Activated B cell treated with CpG ODN at 0.5 μM for 24 hours (primary cell): Measurements from ENCODE around the gene EGFL7. TPM values are rescaled to one million over a fixed set of nuclear protein-coding genes. Genes with fewer than 3 reads are reported as not detected.

Source experiments
- ATAC-seq: fragments of 200-7000 bp; cut with Tn5 transposase; one replicate; pipeline ENCODE4 v1.10.0; 2021; ENCODE audit warnings: low read depth, mild to moderate bottlenecking, moderate library complexity
- CTCF ChIA-PET: fragments of 350-600 bp; sonication (Branson Sonifier 250); formaldehyde crosslinking; loops from one replicate; lab custom pipeline; 2021; ENCODE audit warnings: antibody characterized with exemption; lab: Charles Lee
- POLR2A ChIA-PET: fragments of 350-600 bp; sonication (Branson Sonifier 250); formaldehyde crosslinking; loops from one replicate; lab custom pipeline; 2021; ENCODE audit warnings: antibody characterized with exemption; lab: Charles Lee
- DNase-seq: peaks from one replicate; pipeline ENCODE4 v3.0.0; 2022
- H3K27ac Mint-ChIP-seq: one replicate; pipeline ENCODE4 v1.8.0; 2020; ENCODE audit warnings: mixed read lengths
- H3K27me3 Mint-ChIP-seq: one replicate; pipeline ENCODE4 v1.8.0; 2021; ENCODE audit warnings: mixed read lengths
- H3K36me3 Mint-ChIP-seq: one replicate; pipeline ENCODE4 v1.8.0; 2021; ENCODE audit warnings: low read depth, mixed read lengths
- H3K4me1 Mint-ChIP-seq: one replicate; pipeline ENCODE4 v1.8.0; 2021; ENCODE audit warnings: mixed read lengths
- H3K4me3 Mint-ChIP-seq: one replicate; pipeline ENCODE4 v1.8.0; 2020; ENCODE audit warnings: mild to moderate bottlenecking, mixed read lengths
- H3K9me3 Mint-ChIP-seq: one replicate; pipeline ENCODE4 v1.8.0; 2020; ENCODE audit warnings: mixed read lengths
- intact Hi-C: fragments of 100-400 bp; cut with micrococcal nuclease; formaldehyde crosslinking; loops from one replicate; pipeline ENCODE4 v1.15.1; 2024
- total RNA-seq: library from RNA; stranded (reverse); gene quantifications from 2 replicates; pipeline ENCODE4 v1.2.3, GENCODE V29; 2022
- TF ChIP-seq, protein P1 (sequence below): fragments of 200-600 bp; IDR thresholded peaks from one replicate; pipeline ENCODE4 v1.8.0; 2022; ENCODE audit warnings: antibody characterized with exemption, mild to moderate bottlenecking

Gene EGFL7
- total RNA-seq, 1 donor from 2014 or later = not detected

DNA sequence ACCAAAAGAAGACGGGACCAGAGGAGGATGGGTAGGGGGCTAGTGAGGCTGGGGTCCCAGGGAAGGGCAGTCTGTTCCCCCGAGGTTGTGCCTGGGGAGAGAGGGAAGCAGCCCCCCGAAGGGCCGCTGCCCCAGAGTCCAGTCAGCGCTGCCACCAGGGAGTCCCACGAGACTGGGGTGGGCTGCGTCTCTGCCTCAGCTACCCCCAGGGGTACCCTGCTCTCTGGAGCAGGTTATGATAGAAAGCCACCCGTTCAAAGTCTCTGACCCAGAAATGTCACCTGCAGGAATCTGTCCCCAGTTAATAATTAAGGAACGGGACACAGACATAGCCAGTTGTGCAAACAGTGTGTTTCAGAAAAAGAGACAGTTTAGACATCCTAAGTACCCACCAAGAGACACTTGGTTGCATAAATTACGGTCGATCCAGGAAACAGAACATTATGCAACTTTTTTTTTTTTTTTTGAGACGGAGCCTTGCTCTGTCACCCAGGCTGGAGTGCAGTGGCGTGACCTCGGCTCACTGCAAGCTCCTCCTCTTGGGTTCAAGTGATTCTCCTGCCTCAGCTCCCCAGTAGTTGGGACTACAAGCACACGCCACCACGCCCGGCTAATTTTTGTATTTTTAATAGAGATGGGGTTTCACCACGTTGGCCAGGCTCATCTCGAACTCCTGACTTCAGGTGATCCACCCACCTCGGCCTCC lies 35.3 kb downstream of the EGFL7 start:
- no peak overlapping the region for H3K4me3 Mint-ChIP-seq
- POLR2A ChIA-PET = interaction anchor here (1.0 to 1.5 kb wide), 2 partner anchors 29 to 30 kb away, joined by 3 to 4 read pairs; no protein-coding TSS in a partner anchor
- DNase-seq (no peak), ATAC-seq (no peak)
- intact Hi-C loops = no loop called here
- no peaks in the 10 kb centered on the region for H3K36me3 Mint-ChIP-seq
- no peak overlapping the region for H3K27ac Mint-ChIP-seq
- H3K4me1 Mint-ChIP-seq = peaks cover 42% of the 10 kb centered on the region
- CTCF ChIA-PET = no interaction called here
- TF ChIP-seq, protein P1, sequence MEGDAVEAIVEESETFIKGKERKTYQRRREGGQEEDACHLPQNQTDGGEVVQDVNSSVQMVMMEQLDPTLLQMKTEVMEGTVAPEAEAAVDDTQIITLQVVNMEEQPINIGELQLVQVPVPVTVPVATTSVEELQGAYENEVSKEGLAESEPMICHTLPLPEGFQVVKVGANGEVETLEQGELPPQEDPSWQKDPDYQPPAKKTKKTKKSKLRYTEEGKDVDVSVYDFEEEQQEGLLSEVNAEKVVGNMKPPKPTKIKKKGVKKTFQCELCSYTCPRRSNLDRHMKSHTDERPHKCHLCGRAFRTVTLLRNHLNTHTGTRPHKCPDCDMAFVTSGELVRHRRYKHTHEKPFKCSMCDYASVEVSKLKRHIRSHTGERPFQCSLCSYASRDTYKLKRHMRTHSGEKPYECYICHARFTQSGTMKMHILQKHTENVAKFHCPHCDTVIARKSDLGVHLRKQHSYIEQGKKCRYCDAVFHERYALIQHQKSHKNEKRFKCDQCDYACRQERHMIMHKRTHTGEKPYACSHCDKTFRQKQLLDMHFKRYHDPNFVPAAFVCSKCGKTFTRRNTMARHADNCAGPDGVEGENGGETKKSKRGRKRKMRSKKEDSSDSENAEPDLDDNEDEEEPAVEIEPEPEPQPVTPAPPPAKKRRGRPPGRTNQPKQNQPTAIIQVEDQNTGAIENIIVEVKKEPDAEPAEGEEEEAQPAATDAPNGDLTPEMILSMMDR = no peak
- peaks cover 21% of the 10 kb centered on the region for H3K27me3 Mint-ChIP-seq
- H3K9me3 Mint-ChIP-seq = no peaks in the 10 kb centered on the region

DNA sequence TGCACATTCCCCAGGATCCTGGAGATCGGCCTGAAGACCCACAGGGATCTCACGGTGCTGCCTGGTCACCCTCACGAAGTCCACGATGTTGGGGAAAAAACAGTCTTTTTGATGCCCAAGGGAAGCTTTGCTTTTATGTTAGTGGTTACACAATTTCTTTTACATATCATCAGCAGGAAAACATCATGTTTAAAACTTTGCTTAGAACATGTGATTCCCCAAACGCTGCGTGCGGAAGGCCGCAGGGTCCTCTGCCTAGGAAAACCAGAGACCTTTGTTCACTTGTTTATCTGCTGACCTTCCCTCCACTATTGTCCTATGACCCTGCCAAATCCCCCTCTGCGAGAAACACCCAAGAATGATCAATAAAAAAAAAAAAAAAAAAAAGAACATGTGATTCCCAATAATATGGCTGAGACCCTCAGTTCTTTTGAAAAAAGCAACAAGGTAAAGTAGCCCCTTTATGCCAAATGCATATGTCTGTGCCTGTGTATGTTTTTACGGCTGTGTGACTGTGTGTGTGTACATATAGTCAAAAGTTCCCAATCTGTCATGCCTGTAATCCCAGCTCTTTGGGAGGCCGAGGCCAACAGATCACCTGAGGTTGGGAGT lies 36.0 kb downstream of the EGFL7 start:
- ChIA-PET CTCF (no interaction called here), POLR2A (interaction anchor here (0.9 to 1.5 kb wide), 2 partner anchors 28 to 30 kb away, joined by 3 to 4 read pairs; no protein-coding TSS in a partner anchor)
- H3K9me3 Mint-ChIP-seq = no peaks in the 10 kb centered on the region
- peaks cover 18% of the 10 kb centered on the region for H3K27me3 Mint-ChIP-seq
- TF ChIP-seq, protein P1 = no peak
- no peak for ATAC-seq
- H3K4me1 Mint-ChIP-seq = peaks cover 47% of the 10 kb centered on the region
- H3K36me3 Mint-ChIP-seq = no peaks in the 10 kb centered on the region
- no peak for DNase-seq
- intact Hi-C loops = no loop called here
- no peak overlapping the region for H3K4me3 Mint-ChIP-seq
- H3K27ac Mint-ChIP-seq = no peak overlapping the region

DNA sequence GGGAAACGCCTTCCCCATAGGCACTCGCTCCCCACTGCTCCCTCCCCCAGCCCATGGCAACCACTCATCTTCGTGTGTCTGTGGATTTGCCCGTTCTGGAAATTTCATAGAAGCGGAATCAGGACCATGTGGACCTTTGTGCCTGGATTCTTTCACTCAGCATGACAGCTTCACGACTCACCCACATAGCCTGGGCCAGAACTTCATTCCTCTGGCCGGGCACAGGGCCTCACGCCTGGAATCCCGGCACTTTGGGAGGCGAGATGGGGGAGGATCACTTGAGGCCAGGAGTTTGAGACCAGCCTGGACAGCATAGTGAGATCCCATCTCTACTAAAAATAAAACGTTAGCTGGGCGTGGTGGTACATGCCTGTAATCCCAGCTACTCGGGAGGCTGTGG lies 37.6 kb downstream of the EGFL7 start:
- Mint-ChIP-seq H3K27me3 (peaks cover 16% of the 10 kb centered on the region), H3K4me1 (peaks cover 49% of the 10 kb centered on the region), H3K36me3 (no peaks in the 10 kb centered on the region), H3K4me3 (peak overlapping the region; percentile 78), H3K27ac (no peak overlapping the region), H3K9me3 (no peaks in the 10 kb centered on the region)
- CTCF ChIA-PET = no interaction called here
- POLR2A ChIA-PET = interaction anchor here (0.8 to 4.2 kb wide), 8 partner anchors 13 to 161 kb away, joined by 3 to 52 read pairs (median 4); partner anchors contain the start of gene AGPAT2
- DNase-seq (no peak), ATAC-seq (no peak)
- intact Hi-C loops = loop anchor here (2.0 kb wide), 2 partner anchors 14 to 28 kb away; partner anchors contain the start of gene AGPAT2
- TF ChIP-seq, protein P1 = no peak

DNA sequence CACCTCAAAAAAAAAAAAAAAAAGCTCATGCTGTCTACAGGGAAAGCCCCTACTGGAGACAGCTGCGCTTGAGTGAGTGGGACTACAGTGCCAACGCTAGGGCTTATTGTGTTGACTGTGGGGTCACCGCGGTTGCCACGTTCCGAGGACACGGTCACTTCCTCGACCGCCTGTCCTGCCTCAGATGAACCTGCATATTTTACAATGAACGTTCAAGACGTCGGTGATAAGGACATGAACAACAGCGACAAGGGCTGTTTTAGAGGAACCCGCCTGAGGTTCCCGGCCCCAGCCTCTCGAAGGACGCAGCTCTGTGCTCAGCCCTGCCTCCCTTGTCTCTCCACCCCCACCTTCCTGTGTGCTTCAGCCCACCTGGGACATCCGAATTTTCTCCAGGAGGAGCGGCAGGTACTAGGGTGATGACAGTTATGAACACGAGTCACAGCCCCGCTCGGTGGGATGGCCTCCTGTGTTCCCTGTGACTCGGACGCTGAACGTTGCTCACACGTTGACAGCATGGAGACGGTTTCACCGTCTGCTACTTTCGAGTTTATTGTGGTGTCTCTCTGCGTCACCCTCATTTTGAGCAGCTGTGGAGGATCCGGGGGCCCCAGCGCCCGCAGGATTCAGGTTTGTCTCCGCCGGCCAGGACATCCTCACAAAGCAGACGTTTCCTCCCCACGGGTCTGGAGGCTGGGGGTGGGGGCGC lies 38.4 kb downstream of the EGFL7 start:
- TF ChIP-seq, protein P1 = no peak
- H3K4me3 Mint-ChIP-seq = peak overlapping the region; percentile 78
- no peaks in the 10 kb centered on the region for H3K36me3 Mint-ChIP-seq
- H3K27ac Mint-ChIP-seq = peak overlapping the region; percentile 80
- ChIA-PET POLR2A (interaction anchor here (0.6 to 4.2 kb wide), 20 partner anchors 12 to 1092 kb away, joined by 3 to 52 read pairs (median 4); partner anchors contain the start of genes AGPAT2 and TUBB4B), CTCF (no interaction called here)
- ATAC-seq = peak; percentile 81
- H3K27me3 Mint-ChIP-seq = peaks cover 16% of the 10 kb centered on the region
- peaks cover 48% of the 10 kb centered on the region for H3K4me1 Mint-ChIP-seq
- H3K9me3 Mint-ChIP-seq = no peaks in the 10 kb centered on the region
- intact Hi-C loops = loop anchor here (2.0 kb wide), 2 partner anchors 14 to 28 kb away; partner anchors contain the start of gene AGPAT2
- DNase-seq = no peak
